ENCODE measurements around the gene CTBS. TPM values are rescaled to one million over a fixed set of nuclear protein-coding genes. Genes with fewer than 3 reads are reported as not detected.
"Not testable (repeated sequence)": the region's sequence is repeated elsewhere in the genome, so short reads cannot be mapped to it uniquely, and the experiment has no call there.

CTBS gene
- total RNA-seq, 1 experiment from 2014 or later, result 18.2 TPM

DNA sequence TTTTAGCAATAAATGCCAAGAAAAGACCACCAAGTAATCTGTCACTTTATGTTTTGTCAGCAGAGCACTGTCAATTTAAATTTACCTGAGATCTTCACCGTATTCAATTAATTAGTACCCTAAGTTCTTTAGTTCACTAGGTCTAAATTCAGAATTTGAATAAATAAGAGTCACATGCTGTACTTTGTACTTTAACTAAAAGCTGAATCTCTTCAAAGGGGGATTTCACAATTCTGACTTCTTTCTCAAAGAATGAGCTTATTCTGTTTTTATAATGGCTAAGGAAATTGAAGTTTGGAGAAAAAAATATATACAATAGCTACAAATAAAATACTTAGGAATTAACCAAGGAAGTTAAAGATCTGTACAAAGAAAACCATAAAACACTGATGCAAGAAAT is 65.7 kb downstream of the CTBS start:
- Mint-ChIP-seq H3K9me3 (ENCODE audit: low read depth, unreplicated experiment) (no peaks in the 10 kb centered on the region), H3K27ac (ENCODE audit: unreplicated experiment) (no peak overlapping the region), H3K4me3 (ENCODE audit: low read depth, unreplicated experiment) (no peak overlapping the region), H3K4me1 (ENCODE audit: low read depth, unreplicated experiment) (peaks cover 10% of the 10 kb centered on the region), H3K36me3 (ENCODE audit: insufficient read depth, unreplicated experiment) (peaks cover 30% of the 10 kb centered on the region), H3K27me3 (ENCODE audit: unreplicated experiment) (no peaks in the 10 kb centered on the region)
- CTCF ChIA-PET, result interaction anchor here (0.7 kb wide), 1 partner anchor 85 kb away, joined by 3 read pairs; no protein-coding TSS in a partner anchor
- BruUV-seq (replicated peaks), result no TSS peak
- intact Hi-C loops (cut with micrococcal nuclease; ENCODE audit: unreplicated experiment), result loop anchor here (5.0 kb wide), 1 partner anchor 64 kb away; the partner anchor contains the start of gene CTBS
- no peak for DNase-seq
- TF ChIP-seq, protein P1, sequence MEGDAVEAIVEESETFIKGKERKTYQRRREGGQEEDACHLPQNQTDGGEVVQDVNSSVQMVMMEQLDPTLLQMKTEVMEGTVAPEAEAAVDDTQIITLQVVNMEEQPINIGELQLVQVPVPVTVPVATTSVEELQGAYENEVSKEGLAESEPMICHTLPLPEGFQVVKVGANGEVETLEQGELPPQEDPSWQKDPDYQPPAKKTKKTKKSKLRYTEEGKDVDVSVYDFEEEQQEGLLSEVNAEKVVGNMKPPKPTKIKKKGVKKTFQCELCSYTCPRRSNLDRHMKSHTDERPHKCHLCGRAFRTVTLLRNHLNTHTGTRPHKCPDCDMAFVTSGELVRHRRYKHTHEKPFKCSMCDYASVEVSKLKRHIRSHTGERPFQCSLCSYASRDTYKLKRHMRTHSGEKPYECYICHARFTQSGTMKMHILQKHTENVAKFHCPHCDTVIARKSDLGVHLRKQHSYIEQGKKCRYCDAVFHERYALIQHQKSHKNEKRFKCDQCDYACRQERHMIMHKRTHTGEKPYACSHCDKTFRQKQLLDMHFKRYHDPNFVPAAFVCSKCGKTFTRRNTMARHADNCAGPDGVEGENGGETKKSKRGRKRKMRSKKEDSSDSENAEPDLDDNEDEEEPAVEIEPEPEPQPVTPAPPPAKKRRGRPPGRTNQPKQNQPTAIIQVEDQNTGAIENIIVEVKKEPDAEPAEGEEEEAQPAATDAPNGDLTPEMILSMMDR (IDR thresholded peaks at IDR 0.05; ENCODE audit: unreplicated experiment), result no peak

- Mint-ChIP-seq H3K4me3 (ENCODE audit: low read depth, unreplicated experiment) (peak overlapping the region; percentile 89), H3K36me3 (ENCODE audit: insufficient read depth, unreplicated experiment) (peaks cover 35% of the 10 kb centered on the region), H3K4me1 (ENCODE audit: low read depth, unreplicated experiment) (peaks cover 17% of the 10 kb centered on the region)
- H3K27ac Mint-ChIP-seq (ENCODE audit: unreplicated experiment); BruUV-seq (replicated peaks); H3K27me3 Mint-ChIP-seq (ENCODE audit: unreplicated experiment); H3K9me3 Mint-ChIP-seq (ENCODE audit: low read depth, unreplicated experiment); CTCF ChIA-PET; DNase-seq: not testable (repeated sequence)
- intact Hi-C loops (cut with micrococcal nuclease; ENCODE audit: unreplicated experiment), result loop anchor here (2.0 to 5.0 kb wide), 2 partner anchors 64 to 113 kb away; partner anchors contain the start of gene CTBS
These were observed 66.4 kb downstream of the CTBS start for GRCh38 chr1:84507887-84508286.

DNA sequence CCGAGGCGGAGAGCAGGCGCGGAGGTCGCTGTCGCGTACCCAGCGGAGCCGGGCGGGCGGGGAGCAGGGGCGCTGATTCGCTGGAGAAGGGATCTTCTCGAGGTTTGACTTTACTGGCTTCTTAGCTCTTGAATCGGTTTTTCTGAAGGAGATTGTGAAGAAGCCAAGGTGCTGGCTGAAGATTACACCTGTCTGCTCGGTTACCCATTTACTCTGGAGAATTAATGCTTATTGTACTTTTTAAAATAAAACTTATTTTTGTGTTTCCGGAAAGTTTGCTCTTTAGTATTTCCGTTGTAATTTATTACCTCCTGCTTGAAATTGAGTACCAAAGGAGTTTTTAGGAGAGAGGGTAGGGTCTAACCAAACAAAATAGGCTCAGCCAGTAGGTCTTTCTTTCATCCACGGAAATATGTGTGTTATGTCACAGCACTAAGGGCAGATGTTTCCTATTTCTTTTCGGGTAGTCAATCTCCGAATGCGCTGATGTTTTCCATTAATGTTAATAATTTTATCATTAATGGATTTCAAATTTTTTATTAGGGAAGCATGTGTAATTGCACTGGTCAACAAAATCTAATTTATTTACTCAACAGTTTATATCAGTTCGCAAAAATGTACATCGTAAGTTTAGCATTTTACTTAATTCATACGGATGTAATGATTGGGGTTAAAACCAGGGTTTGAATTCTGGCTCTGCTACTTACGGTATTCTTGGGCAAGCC is 67.3 kb downstream of the CTBS start:
- TSS peak; percentile 82 for BruUV-seq (replicated peaks)
- Mint-ChIP-seq H3K4me1 (ENCODE audit: low read depth, unreplicated experiment) (peaks cover 17% of the 10 kb centered on the region), H3K27ac (ENCODE audit: unreplicated experiment) (peak overlapping the region; percentile 87), H3K27me3 (ENCODE audit: unreplicated experiment) (no peaks in the 10 kb centered on the region), H3K9me3 (ENCODE audit: low read depth, unreplicated experiment) (no peaks in the 10 kb centered on the region), H3K4me3 (ENCODE audit: low read depth, unreplicated experiment) (peak overlapping the region; percentile 89), H3K36me3 (ENCODE audit: insufficient read depth, unreplicated experiment) (peaks cover 35% of the 10 kb centered on the region)
- intact Hi-C loops (cut with micrococcal nuclease; ENCODE audit: unreplicated experiment), result loop anchor here (2.0 to 5.0 kb wide), 2 partner anchors 65 to 114 kb away; partner anchors contain the start of gene CTBS
- DNase-seq, result no peak
- TF ChIP-seq, protein P1 (IDR thresholded peaks at IDR 0.05; ENCODE audit: unreplicated experiment), result no peak
- CTCF ChIA-PET, result interaction anchor here (0.7 to 1.1 kb wide), 2 partner anchors 67 to 381 kb away, joined by 3 to 4 read pairs; partner anchors contain the start of gene CTBS

- BruUV-seq (replicated peaks), result no TSS peak
- intact Hi-C loops (cut with micrococcal nuclease; ENCODE audit: unreplicated experiment), result loop anchor here (2.0 to 5.0 kb wide), 2 partner anchors 66 to 115 kb away; partner anchors contain the start of gene CTBS
- H3K4me3 Mint-ChIP-seq (ENCODE audit: low read depth, unreplicated experiment), result peak within 1 kb of the TSS; percentile 89
- peaks cover 42% of the 10 kb centered on the region for H3K36me3 Mint-ChIP-seq (ENCODE audit: insufficient read depth, unreplicated experiment)
- H3K4me1 Mint-ChIP-seq (ENCODE audit: low read depth, unreplicated experiment), result peaks cover 20% of the 10 kb centered on the region
- peak within 1 kb of the TSS; percentile 87 for H3K27ac Mint-ChIP-seq (ENCODE audit: unreplicated experiment)
- H3K27me3 Mint-ChIP-seq (ENCODE audit: unreplicated experiment), result no peaks in the 10 kb centered on the region
- peak; percentile 99 for DNase-seq
- H3K9me3 Mint-ChIP-seq (ENCODE audit: low read depth, unreplicated experiment), result no peaks in the 10 kb centered on the region
- CTCF ChIA-PET, result interaction anchor here (0.6 to 1.1 kb wide), 8 partner anchors 24 to 382 kb away, joined by 3 to 4 read pairs (median 3); partner anchors contain the start of gene CTBS
- TF ChIP-seq, protein P1 (IDR thresholded peaks at IDR 0.05; ENCODE audit: unreplicated experiment), result no peak
These were observed 68.1 kb downstream of the CTBS start, which contains the start of the genes GNG5 and SPATA1 for GRCh38 chr1:84506002-84506728. GNG5 (minus strand) TSS chr1:84506581; CDS start chr1:84506091, 490 bp downstream. SPATA1 (plus strand) TSS chr1:84506386; CDS start chr1:84516360, 9,974 bp downstream.

All from Calu3 (cell line).